ENCODE data around the gene MCC.
"Not testable (repeated sequence)": the region's sequence is repeated elsewhere in the genome, so short reads cannot be mapped to it uniquely, and the experiment has no call there.

The MCC gene

DNA sequence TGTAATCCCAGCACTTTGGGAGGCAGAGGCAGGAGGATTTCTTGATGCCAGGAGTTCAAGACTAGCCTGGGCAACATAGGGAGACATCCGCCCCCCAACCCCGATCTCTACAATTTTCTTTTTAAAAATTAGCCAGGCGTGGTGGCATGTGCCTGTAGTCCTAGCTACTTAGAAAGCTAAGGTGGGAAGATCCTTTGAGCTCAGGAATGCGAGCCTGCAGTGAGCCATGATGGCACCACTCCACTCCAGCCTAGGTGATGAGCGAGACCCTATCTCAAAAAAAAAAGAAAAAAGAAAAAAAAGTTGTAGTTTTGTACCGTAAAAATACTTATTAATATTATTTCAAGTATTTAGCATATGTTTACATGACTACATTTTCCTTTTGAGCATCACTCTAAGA lies 82.7 kb downstream of the MCC start:
- no peak for DNase-seq

DNA sequence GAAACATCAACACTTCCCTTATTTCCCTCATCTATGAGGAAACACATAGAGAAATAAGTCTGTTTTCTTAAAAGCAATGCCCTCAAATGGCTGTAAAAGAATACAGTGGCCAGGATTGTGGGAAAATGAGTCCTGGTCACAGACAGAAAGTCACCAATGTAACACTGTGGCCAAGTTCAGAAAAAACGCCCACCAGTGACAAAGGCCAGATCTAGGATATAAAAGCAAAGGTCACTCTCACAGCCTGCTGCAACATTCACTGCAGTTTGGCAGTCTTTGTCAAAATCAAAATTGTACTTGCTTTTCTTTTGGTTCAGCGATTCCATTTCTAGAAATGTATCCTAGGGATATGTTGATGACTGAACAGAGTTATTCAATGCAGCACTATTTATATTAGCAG lies 84.0 kb downstream of the MCC start:
- no peak for DNase-seq

DNA sequence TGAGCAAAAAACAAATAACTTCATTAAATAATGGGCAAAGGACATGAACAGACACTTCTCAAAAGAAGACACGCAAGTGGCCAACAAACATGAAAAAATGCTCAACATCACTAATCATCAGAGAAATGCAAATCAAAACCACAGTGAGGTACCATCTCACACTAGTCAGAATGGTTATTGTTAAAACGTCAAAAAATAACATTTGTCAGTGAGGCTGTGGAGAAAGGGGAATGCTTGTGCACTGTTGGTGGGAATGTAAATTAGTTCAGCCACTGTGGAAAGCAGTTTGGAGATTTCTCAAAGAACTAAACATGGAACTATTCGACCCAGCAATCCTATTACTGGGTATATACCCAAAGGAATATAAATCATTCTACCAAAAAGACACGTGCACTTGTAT lies 90.3 kb downstream of the MCC start:
- not testable (repeated sequence) for DNase-seq

DNA sequence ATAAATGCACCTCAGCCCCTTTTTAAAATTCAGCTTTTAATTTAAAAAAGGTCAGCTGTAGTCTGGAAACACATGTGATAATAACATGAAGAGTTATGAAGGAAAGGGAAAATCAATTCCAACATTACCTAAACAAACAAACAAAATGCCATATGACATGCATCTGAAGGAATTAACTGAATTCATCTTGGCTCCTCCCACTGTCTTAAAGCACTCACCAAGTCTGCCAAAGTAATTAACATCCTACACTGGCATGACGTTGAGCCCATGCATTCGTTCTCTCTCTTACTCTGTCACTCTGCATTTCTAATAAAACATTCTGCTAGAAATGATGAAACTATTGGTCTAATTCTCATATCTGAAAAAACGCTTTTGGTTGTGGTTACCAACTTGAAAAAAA lies 91.2 kb downstream of the MCC start:
- DNase-seq: no peak

DNA sequence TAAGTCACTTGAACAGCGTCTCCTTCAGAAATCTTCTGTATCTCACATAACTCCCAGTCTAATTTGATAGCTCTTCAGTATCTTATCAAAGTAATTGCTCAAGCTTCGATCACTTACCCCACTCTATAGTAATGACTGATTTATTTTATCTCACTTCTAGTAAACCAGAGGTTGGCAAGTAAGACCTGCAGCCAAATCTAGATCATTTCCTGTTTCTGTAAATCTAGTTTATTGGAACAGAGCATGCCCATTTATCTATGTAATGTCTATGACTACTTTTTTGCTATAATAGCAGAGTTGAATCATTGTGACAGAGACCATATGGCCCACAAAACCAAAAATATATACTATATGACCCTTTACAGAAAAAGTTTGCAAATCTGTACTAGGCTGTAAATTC lies 93.6 kb downstream of the MCC start:
- DNase-seq: no peak

DNA sequence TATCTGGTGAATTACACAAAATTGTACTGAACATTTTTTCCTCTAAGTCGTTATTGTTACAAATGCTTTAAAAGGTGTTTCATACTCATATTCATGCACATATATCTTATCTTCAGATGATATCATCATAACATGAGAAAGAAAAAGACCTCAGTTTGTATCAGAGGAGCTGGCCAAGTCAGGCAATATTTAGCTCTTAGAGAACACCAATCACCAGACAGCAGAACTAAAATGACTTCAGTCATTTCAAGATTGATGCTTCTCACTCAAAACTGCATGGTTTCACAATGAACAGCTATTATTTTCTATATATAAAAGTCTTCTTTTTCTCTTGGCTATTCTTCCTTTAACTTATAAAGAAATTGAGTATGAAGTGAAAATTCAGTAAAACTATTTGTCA lies 98.0 kb downstream of the MCC start:
- DNase-seq: no peak

DNA sequence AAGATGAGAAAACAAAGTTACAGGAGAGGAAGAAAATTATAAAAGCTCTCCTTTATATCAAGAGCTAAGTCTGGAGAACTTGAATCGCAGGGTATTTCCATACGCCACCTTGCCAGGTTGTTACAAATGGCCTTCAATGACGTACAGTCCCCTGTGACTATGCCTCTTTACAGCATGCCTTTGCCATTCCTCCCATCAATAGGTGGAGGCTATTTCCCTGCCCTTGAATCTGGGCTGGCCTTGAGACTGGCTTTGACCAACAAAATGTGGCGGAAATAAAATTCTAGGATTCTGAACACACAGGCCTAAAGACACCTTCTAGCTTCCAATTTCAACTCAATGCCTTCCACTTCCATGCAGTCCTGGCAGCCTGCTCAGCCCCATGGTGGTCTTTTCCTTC lies 99.1 kb downstream of the MCC start:
- DNase-seq: no peak

DNA sequence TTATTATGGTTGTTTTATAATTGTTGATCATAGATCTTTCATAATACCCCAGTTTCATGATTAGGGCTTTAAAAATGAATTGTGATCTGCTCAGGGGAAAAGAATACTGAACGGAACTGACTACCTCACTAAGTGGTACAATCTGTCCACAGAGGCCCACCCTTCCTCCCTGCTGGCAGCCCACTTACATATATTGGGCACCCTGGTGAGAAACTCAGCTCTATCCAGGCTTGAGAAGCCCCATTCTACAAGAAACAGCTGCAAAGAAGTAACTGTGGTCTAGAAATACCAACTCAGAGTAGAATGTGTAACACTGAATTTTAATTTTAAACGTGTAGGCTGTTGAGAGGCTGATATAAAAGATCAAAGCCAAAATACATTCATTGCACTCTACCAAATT lies 100.4 kb downstream of the MCC start:
- DNase-seq: peak; percentile 28

DNA sequence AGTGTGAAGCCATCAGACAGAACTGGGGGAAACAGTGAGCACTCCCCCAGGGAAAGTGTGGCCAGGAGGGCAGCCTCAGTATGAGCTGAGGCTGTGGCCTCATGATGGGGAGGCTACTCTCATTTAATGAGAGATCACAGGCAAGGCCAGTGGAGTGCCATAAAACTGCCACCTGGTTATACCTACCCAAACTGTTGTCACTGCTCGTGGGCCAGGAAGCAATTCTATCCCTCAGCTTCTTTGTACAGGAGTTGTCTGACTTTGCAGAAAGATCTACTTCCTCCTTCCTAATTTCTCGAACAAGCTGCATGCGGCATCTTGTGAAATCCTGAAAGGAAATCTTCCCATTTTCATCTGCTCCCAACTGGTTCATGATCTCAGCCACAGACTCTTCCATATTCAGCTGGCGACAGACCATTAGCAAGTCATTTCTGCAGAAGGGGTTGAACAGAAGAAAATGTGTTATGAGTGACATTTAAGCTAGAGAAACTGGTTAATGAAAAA lies 103.4 kb downstream of the MCC start:
- DNase-seq: no peak

DNA sequence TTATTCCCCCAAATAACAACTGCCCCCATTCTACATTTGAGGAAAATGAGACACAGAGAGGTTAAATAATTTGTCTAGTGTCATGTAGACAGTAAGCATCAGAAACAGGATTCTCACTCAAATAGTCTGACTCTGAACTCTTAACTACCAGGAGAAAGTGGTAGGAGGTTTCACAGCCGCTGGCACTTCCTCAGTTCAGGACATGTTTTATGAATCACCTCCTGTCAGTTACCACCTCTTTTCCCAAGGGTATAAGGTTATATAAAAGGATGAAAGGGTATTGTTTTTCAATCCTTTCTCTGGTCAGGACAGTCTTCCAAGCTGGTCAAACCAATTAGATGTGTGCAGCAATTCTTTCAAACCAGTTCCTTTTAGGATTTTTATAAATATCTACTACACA lies 105.5 kb downstream of the MCC start:
- peak; percentile 57 for DNase-seq

DNA sequence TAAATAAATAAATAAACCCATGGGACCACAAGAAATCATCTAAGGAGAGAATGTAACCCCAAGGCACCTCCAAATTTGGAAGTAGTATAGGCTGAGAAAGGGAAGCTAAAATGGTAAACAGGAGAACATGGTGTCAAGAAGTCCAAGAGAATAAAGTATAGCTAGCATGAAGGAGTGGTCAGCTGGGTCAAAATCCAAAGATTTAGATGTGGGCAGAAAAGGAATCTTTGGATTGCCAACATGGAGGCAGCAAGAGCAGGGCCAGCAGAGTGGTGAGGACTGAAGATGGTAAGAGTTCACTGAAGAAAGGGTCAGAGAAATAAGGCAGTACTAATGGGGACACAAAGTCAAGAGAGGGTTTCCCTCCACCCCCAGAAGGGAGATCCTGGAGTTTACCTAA lies 106.5 kb downstream of the MCC start:
- DNase-seq: no peak

DNA sequence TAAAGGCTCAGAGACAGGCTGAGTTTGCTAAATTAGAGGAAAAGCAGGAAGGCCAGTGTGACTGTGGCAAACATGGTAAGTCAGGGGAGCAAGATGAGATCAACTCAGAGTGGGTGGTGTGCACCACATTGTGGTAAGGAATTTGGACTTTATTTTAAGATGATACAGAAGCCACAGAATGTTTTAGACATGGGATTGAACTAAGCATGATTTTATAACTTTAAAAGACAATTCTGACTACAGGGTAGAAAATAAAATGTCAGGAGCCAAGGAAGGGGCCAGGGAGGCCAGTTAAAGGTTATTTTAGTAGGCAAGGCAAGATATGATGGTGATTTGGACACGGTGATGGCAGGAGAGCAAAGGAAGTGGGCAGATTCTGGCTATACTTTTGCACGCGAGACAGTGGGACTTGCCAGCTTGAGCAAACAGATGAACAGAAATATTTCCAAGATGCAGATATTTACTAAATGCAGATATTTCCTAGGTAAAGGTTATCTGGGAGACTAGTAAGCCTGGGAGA lies 107.4 kb downstream of the MCC start:
- DNase-seq: no peak

DNA sequence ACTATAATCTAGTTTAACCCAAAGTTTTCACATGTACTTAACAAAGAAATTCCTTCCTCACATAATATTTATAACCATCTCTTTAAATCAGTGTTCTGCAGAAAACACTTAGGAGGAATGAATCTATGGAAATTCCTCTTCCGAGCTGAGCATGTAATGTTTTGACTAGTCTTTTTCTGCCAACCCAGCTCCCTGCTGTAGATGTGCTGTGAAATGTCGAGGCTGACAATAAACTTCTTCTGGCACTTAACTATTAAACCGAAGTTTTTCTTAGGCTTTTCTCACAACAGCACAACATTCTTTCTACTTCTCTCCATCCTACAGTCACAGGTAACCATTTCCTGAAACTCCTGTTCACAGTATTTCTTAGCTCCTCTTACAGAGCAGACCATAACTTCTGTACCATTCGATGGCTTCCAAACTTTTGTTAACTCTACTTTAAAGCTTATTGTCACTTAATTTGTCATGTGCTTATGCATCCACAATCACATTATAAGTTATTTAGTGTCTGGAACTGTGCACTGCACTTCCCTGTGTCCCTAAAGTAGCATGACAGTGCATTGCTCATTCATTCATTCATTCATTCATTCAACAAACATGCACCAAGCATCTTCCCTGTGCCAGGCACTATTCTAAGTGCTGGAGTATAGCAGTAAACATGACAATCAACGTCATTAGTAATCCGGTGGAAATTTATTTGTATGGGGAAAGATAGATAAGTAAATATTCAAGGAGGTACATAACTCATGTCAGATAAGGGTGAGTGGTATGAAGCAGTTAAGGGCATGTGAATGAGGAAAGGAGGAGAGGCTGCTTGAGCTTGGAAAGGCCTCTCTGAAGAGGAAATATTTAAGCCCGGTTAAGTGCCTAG lies 108.1 kb downstream of the MCC start:
- DNase-seq: no peak

DNA sequence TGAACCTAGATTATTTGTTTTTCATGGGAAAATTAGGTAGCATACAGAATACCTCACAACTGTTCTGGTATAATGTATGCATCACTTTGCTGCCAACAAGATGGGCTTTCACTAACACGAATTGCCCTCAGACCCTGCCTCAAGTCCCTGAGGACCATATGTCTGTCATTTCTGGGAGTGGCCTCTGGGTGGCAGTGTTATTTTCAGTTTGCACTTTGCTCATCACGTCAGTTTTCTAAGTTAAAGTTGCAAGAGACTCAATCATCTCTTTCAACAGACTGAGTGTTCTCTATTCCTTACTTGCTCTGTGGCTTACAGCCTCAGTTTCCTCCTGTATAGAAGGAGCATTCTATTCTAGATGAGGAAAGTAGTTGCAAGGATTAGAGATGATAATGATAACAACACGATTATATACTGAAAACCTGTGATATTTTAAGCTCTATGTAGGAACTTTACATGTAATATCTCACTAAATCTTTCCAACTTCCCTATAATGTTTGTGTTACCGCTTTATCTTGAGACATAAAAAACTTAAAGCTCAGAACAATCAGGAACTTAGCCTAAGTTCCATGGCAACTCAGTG lies 109.2 kb downstream of the MCC start:
- peak; percentile 74 for DNase-seq

DNA sequence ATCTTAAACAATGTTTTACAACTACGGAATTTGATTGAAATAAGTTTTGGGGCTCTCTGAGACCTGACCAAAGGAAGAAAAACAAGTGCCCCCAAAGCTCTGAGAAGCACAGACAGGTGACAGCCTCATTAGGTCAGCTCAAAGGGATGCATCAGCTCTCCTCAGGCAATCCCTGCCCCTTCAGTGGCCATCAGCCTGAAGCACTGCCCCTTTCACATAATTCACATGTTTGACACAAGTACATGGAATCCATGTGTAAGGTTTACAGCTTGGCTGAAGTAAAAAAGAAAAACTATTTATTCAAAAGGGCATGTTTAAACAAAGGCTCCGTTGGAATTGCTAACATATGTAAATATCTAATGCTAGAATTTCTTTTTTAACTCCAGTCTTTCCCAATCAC lies 109.7 kb downstream of the MCC start:
- no peak for DNase-seq

DNA sequence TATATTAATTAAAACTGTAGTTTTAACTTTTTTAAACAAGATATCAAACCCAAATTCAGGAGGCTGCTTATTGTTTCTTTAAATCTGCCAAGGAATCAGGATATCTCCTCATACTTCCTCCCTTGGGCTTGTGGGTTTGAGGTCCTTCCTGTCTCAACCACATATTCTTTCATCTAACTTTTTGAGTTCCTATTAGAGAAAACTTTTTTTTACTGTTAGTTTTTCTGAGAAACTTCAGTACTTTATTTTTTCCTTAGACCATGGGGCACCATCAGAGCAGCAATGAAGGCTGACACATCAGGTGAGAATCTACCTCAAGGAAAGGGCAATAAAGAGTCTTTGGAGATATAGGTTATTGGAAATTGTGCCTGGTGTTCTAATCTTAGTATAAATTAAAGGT lies 110.2 kb downstream of the MCC start:
- DNase-seq: no peak

DNA sequence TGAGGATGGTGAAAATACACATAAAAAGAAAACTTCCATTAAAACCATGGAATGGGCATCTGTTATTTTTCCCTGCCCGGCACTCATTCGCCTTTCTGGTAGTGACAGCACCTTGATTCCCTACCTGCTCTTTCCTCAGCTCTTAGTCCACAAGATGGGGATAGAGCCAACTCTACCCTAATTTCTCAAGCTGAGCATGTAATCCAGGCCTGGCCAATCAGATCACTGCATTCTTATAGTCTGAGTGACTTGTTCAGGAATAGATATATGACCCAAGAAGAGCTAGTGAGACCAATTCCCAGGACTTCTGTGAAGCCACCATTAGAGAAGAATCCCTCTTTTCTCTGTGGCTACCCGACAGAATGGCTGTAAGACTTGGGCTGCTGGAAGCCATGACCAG lies 111.6 kb downstream of the MCC start:
- no peak for DNase-seq

DNA sequence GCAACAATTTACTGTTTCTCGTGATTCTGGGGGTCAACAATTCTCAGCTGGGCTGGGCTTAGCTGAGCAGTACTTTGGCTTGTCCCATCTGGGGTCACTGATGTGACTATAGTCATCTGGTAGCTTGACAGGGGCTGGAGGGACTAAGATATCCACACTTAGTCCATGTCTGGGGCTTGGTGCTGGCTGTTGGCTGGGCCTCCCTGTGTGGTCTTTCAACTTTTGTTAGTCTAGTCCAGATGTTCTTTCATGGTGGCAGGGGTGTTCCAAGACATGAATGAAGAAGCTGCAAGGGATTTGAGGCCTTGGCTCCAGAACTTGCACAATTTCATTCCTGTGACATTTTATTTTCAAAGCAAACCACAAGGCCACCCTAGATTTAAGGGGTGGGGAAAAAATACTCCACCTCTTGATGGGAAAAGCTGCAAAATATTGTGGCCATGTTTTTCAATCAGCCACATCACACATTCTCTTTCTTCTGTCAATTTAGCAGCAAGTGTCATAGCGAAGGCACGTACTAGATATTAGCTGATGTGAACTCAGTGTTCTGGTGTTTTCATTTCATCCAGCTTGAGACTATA lies 112.7 kb downstream of the MCC start:
- no peak for DNase-seq

DNA sequence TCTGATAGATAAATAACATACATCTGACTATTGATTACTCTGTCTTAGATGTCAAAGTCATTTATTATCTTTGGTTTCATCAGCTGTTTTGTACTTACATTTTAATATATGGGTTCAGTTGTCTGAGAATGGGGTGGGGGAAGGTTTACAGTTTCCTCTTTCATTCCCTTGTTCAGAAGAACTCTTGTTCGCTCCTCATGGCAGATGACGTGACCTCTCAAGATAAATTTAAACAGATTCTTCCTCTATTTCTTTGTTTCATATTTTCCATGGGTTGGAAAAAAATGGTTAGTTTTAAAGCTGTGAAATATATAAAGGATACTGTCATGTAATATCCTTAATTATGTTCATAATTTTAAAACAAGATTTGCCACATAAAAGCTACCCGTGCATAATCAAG lies 114.8 kb downstream of the MCC start:
- DNase-seq: no peak

DNA sequence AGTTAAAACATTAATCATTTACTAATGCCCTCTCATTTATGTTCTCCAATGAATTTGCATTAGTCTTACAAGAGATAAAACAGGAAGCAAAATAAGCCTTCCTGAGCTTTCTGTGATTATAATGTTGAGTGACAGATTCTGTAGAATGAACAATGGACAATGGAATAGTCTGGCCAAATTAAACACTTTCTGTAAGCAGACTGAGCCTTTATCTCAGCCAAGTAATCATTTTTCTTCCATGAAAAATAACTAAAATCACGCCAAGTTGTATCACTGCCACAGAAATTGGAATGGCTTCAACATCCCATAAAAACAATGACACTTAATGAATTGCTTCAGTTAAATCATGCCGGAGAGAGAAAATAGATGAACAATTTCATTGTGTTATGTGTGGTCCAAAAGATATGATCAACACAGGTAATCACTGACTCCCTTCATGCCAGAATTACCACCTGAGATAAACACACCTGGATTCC lies 116.5 kb downstream of the MCC start:
- DNase-seq: peak; percentile 12

DNA sequence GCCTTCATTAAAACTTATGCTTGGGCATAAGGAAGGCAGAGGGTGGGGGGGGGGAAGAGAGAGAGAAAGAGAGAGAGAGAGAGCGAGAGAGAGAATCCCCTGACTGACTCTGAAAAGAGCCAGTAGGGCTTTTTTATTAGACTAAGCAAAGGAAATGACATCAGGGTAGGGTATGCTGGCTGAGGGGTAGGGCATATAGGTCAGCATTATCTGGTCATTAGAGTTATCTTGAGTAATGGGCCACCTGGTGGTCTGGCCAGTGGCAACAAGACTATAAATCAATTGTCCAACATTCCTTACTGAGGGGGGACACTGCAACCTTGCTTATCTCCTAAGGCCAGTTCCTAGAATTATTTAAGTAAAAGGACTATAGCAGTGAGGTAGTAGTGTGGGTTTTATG lies 120.7 kb downstream of the MCC start:
- no peak for DNase-seq

DNA sequence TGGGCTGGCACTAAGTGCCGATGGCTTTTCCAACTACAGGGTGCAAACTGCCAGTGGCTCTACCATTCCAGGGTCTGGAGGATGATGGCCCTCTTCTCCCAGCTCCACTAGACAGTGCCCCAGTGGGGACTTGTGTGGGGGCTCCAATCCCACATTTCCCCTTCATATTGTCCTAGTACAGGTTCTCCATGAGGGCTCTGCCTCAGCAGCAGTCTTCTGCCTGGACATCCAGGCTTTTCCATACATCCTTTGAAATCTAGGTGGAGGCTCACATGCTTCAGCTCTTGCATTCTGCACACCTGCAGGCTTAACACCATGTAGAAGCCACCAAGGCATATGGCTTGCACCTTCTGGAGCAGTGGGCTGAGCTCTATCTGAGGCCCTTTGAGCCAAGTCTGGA lies 123.8 kb downstream of the MCC start:
- DNase-seq: no peak

DNA sequence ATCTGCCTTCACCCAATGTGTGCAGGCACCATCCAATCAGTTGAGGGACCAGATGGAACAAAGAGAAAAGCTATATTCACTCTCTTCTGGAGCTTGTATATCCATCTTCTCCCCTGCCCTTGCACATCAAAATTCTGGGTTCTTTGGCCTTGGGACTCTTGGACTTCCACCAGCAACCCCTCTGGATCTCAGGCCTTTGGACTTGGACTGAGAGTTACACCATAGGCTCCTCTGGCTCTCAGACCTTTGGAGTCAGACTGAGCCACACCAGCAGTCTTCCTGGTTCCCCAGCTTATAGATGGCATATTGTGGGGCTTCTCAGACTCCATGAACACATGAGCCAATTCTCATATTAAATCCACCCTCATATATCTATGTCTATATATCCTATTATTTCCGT lies 126.6 kb downstream of the MCC start:
- DNase-seq: no peak

DNA sequence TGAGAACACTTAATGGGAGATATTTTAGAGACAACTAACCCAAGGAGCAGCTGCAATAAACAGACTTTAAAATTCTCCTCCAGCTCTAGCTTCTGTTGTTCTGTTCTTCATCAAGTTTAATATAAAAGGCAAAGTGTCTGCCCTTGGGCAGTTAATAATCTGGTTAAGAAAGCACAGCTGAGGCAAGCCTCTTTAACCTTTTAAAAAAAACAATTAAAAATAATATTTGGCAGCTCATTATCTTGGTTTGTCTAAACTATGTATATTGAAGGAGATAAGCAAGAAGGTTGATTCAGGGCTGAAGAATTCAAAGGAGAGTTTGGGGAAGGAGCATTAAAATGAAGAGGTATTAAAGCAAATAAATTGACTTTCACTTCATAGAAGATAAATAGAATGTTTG lies 128.8 kb downstream of the MCC start:
- no peak for DNase-seq
